Measurements from ENCODE around the gene SCN1A.

SCN1A gene

DNA sequence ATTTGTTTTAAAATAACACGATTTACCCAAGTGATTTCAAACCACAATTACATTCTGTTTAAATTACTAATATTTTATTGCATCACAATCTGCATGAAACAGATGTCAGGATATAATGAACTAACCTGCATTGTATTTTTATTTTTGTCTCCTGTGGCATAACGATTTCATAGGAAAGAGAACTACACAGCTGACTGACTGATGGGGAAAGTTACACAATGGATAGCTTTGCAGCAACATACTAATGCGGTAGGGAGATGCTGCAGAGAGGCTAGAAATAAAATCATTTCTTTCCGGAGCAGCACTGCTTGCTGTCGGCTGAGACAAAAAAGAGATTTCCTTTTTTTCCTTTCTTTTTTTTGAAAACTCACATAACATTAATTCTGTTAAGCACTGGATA, 36.9 kb downstream of the SCN1A start:
- TF ChIP-seq, protein P1, sequence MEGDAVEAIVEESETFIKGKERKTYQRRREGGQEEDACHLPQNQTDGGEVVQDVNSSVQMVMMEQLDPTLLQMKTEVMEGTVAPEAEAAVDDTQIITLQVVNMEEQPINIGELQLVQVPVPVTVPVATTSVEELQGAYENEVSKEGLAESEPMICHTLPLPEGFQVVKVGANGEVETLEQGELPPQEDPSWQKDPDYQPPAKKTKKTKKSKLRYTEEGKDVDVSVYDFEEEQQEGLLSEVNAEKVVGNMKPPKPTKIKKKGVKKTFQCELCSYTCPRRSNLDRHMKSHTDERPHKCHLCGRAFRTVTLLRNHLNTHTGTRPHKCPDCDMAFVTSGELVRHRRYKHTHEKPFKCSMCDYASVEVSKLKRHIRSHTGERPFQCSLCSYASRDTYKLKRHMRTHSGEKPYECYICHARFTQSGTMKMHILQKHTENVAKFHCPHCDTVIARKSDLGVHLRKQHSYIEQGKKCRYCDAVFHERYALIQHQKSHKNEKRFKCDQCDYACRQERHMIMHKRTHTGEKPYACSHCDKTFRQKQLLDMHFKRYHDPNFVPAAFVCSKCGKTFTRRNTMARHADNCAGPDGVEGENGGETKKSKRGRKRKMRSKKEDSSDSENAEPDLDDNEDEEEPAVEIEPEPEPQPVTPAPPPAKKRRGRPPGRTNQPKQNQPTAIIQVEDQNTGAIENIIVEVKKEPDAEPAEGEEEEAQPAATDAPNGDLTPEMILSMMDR (conservative IDR thresholded peaks at IDR 0.05; ENCODE audit: low read depth, low read length), result no peak
- DNase-seq (ENCODE audit: low read depth), result peak; percentile 90
- H3K4me3 ChIP-seq (ENCODE audit: low read depth, low read length), result no peak overlapping the region

DNA sequence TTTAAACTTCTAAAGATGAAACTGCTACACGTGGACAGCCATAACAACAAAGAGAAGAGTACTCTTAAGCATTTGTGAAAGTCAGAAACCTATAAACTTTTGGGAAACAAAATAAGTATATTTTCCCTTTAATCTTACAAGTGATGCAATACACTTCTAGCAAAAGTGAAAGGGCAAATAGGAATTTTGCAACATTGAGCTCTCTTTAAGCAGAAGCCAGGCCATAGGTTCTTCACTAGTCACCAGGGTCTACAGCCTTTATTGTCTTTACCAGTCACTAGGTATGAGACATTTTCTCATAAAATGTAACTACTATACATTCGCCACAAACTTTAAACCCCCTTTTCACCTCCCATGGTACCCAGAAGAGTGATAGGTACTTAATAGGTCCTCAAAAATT, 37.5 kb downstream of the SCN1A start:
- TF ChIP-seq, protein P1 (conservative IDR thresholded peaks at IDR 0.05; ENCODE audit: low read depth, low read length), result no peak
- no peak overlapping the region for H3K4me3 ChIP-seq (ENCODE audit: low read depth, low read length)
- peak; percentile 87 for DNase-seq (ENCODE audit: low read depth)

GRCh38 chr2:166088634-166089033, 39.2 kb downstream of the SCN1A start:
- peak; percentile 97 for DNase-seq (ENCODE audit: low read depth)
- TF ChIP-seq, protein P1 (conservative IDR thresholded peaks at IDR 0.05; ENCODE audit: low read depth, low read length), result no peak
- no peak overlapping the region for H3K4me3 ChIP-seq (ENCODE audit: low read depth, low read length)

DNA sequence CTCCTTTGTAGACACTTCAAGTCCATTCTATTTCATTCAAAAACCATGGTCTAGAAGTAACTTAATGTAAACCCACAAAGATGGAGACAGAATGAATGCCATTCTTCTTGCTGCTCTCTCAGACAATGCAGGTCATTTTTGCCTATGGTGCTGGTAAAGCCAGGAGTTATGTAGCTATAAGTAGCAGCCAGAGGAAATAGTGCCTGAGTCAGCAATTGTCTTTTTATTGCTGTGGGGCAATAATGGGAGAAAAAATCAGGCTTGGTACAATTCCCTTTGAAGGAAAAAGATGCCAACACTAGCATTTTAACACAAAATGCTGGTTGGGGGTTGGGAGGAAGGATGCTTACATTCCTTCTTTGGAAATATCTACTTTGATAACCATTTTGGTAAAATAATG, 43.5 kb downstream of the SCN1A start:
- H3K4me3 ChIP-seq (ENCODE audit: low read depth, low read length), result no peak overlapping the region
- no peak for DNase-seq (ENCODE audit: low read depth)
- TF ChIP-seq, protein P1 (conservative IDR thresholded peaks at IDR 0.05; ENCODE audit: low read depth, low read length), result no peak

- no peak overlapping the region for H3K4me3 ChIP-seq (ENCODE audit: low read depth, low read length)
- TF ChIP-seq, protein P1 (conservative IDR thresholded peaks at IDR 0.05; ENCODE audit: low read depth, low read length), result no peak
- no peak for DNase-seq (ENCODE audit: low read depth)
Measured at GRCh38 chr2:166082736-166083135, 45.1 kb downstream of the SCN1A start.

- TF ChIP-seq, protein P1 (conservative IDR thresholded peaks at IDR 0.05; ENCODE audit: low read depth, low read length), result no peak
- no peak overlapping the region for H3K4me3 ChIP-seq (ENCODE audit: low read depth, low read length)
- DNase-seq (ENCODE audit: low read depth), result no peak
Measured at GRCh38 chr2:166081852-166082251, 46.0 kb downstream of the SCN1A start.

DNA sequence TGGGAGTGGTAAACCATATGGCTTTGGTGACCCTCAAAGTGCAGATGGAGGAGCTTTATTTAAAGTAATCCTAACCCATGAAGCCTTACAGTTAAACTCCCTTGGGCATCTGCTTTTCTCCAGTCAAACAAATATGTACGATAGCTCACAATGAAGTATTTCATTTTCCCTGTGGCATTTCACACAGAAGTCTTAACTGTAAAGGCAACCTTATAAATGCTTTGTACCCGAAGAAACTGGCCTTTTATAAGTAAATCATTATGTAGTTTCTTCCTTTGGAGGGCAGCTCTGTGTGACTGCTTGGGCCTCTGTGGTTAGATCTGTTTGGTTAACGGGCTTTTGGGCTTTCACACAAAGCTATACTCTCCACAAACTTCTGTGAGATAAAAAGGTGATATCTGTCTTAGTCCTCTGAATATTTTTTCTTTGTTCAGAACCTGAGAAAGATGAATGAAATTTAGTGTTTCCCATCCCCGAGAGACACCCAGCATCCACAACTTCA, 46.6 kb downstream of the SCN1A start:
- no peak for DNase-seq (ENCODE audit: low read depth)
- TF ChIP-seq, protein P1 (conservative IDR thresholded peaks at IDR 0.05; ENCODE audit: low read depth, low read length), result no peak
- H3K4me3 ChIP-seq (ENCODE audit: low read depth, low read length), result no peak overlapping the region

Measured in choroid plexus epithelial cell (primary cell).